Neural cell (in vitro differentiated cells): ENCODE measurements around the gene RPL37.

Experiments used
- EP300 ChIP-seq: fragments of 450-650 bp; conservative IDR thresholded peaks from 2 replicates; pipeline ENCODE4 v1.6.1; 2014; ENCODE audit warnings: antibody characterized with exemption, mild to moderate bottlenecking, moderate library complexity; ENCODE audit not compliant: poor library complexity, severe bottlenecking
- REST ChIP-seq: IDR thresholded peaks from 2 replicates; pipeline ENCODE4 v1.6.1; 2012; ENCODE audit warnings: borderline replicate concordance
- TF ChIP-seq, protein P1 (sequence below): fragments of 450-650 bp; IDR thresholded peaks from 2 replicates; pipeline ENCODE4 v1.5.1; 2014; ENCODE audit warnings: antibody characterized with exemption, mild to moderate bottlenecking, moderate library complexity; ENCODE audit not compliant: poor library complexity, severe bottlenecking

GRCh38 chr5:40831346-40832210, 3.4 kb downstream of the RPL37 start:
- TF ChIP-seq REST, result no peak
- no peak for TF ChIP-seq EP300
- TF ChIP-seq, protein P1, sequence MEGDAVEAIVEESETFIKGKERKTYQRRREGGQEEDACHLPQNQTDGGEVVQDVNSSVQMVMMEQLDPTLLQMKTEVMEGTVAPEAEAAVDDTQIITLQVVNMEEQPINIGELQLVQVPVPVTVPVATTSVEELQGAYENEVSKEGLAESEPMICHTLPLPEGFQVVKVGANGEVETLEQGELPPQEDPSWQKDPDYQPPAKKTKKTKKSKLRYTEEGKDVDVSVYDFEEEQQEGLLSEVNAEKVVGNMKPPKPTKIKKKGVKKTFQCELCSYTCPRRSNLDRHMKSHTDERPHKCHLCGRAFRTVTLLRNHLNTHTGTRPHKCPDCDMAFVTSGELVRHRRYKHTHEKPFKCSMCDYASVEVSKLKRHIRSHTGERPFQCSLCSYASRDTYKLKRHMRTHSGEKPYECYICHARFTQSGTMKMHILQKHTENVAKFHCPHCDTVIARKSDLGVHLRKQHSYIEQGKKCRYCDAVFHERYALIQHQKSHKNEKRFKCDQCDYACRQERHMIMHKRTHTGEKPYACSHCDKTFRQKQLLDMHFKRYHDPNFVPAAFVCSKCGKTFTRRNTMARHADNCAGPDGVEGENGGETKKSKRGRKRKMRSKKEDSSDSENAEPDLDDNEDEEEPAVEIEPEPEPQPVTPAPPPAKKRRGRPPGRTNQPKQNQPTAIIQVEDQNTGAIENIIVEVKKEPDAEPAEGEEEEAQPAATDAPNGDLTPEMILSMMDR, result no peak
